Measurements from ENCODE around the gene HMGCS2.

HMGCS2 gene

GRCh38 chr1:119811387-119811786 is 42.7 kb upstream of the HMGCS2 start, which contains the start of gene REG4:
TSS of gene REG4 (minus strand) at chr1:119811460. CDS start at chr1:119808769, 2,691 bp downstream.
- TF ChIP-seq CTCF (IDR thresholded peaks at IDR 0.05; ENCODE audit: extremely low read depth, missing control alignments): no peak
- no peak for DNase-seq (ENCODE audit: low spot score)

GRCh38 chr1:119808972-119809550 is 40.4 kb upstream of the HMGCS2 start:
- TF ChIP-seq CTCF (IDR thresholded peaks at IDR 0.05; ENCODE audit: extremely low read depth, missing control alignments): peak; percentile 82
- peak; percentile 65 for DNase-seq (ENCODE audit: low spot score)

GRCh38 chr1:119808491-119808890 is 39.8 kb upstream of the HMGCS2 start:
- no peak for DNase-seq (ENCODE audit: low spot score)
- TF ChIP-seq CTCF (IDR thresholded peaks at IDR 0.05; ENCODE audit: extremely low read depth, missing control alignments): no peak

- DNase-seq (ENCODE audit: low spot score): no peak
- TF ChIP-seq CTCF (IDR thresholded peaks at IDR 0.05; ENCODE audit: extremely low read depth, missing control alignments): no peak
Observed at GRCh38 chr1:119806489-119806888, 37.8 kb upstream of the HMGCS2 start.

GRCh38 chr1:119805746-119806145 is 37.0 kb upstream of the HMGCS2 start:
- TF ChIP-seq CTCF (IDR thresholded peaks at IDR 0.05; ENCODE audit: extremely low read depth, missing control alignments): no peak
- DNase-seq (ENCODE audit: low spot score): no peak

- TF ChIP-seq CTCF (IDR thresholded peaks at IDR 0.05; ENCODE audit: extremely low read depth, missing control alignments): no peak
- no peak for DNase-seq (ENCODE audit: low spot score)
Observed at GRCh38 chr1:119805247-119805646, 36.5 kb upstream of the HMGCS2 start.

GRCh38 chr1:119799599-119800177 is 31.0 kb upstream of the HMGCS2 start:
- no peak for TF ChIP-seq CTCF (IDR thresholded peaks at IDR 0.05; ENCODE audit: extremely low read depth, missing control alignments)
- no peak for DNase-seq (ENCODE audit: low spot score)

Data from GM20000 (cell line).